NCI-H2107 treated with DMSO at 0.1 percent for 48 hours (cell line): ENCODE results near the gene AP1M1.
"Not testable (repeated sequence)": the region's sequence is repeated elsewhere in the genome, so short reads cannot be mapped to it uniquely, and the experiment has no call there.

ENCODE experiments used
- DNase-seq: peaks from one replicate; lab custom pipeline; 2025; ENCODE audit not compliant: unreplicated experiment; lab: John Stamatoyannopoulos, UW

AP1M1 gene

GRCh38 chr19:16261584-16262368 lies 64.1 kb downstream of the AP1M1 start:
- DNase-seq = no peak

DNA sequence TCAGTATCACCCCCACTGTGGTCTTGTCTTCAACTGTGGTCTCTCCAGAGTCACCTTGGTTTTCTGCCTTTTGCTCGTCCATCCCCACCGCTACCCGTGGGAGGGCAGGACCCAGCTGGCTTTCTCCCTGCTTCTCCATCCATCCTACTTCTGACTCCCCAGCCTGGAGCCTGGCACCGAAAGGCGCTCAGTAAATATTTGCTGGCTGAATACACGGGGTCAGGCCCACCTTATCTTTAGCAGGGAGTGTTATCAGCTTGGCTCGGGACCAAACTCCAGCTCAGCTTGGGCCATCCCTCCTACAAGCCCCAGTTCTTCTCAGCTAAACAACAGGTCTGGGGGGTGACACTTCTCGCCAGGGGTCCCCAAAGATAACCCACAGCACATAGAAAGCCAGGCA lies 64.9 kb downstream of the AP1M1 start:
- DNase-seq = no peak

DNA sequence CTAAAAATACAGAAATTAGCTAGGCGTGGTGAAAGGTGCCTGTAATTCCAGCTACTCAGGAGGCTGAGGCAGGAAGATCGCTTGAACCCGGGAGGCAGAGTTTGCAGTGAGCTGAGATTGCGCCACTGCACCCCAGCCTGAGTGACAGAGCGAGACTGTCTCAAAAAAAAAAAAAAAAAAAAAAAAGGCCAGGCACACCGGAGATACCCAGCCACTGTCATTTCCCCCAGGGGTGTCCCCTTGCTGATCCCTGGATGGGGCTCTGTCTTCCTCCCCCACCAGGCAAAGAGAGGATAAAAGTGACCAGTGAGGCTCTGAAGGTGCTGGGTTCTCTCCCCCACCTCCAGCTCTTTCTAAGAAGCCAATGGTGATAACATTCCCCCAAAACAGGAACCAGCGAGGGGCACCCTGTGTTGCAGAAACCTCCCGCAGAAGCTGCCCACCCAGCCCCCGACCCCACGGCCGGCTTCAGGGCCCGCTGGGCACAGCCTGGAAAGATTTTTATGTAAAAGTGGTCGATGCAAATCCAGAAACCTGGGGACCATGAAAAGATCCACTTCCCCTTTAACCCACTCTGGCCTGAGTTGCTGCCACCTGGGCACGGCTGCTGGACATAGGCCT lies 65.5 kb downstream of the AP1M1 start:
- no peak for DNase-seq

- no peak for DNase-seq
Measured at GRCh38 chr19:16265205-16265604, 67.5 kb downstream of the AP1M1 start.

- no peak for DNase-seq
Measured at GRCh38 chr19:16265890-16266585, 68.3 kb downstream of the AP1M1 start.

- no peak for DNase-seq
Measured at GRCh38 chr19:16266586-16266942, 68.9 kb downstream of the AP1M1 start.

DNA sequence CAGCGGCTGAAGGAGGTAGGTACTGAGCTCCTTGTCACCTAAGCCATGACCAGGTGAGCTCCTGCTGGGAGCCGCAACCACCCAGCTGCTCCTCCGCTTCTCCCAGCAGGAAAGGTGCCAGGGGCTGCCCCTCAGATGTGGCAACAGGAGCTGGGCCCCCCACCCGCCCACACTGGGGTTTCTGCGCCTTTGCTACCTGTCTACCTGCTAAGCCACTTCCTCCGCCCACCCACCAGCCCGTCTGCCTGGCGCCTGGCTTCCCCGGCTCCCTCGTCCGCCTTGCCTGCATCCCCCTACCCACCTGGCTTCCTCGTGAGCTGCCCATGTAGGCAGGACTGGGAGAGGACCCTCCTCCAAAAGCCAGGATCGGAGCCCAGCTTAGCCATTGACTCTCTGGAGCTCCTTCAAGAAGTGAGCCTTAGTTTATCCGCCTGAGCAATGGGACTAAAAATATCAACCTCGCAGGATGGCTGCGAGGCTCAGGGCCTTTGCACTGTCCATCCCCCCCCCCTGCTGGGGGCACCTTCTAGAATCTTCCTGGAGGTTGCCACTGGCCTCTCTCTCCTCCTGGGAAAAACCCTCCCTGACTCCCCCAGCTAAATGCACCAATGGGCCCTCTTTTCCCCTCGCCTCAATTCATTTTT lies 71.1 kb downstream of the AP1M1 start:
- no peak for DNase-seq

DNA sequence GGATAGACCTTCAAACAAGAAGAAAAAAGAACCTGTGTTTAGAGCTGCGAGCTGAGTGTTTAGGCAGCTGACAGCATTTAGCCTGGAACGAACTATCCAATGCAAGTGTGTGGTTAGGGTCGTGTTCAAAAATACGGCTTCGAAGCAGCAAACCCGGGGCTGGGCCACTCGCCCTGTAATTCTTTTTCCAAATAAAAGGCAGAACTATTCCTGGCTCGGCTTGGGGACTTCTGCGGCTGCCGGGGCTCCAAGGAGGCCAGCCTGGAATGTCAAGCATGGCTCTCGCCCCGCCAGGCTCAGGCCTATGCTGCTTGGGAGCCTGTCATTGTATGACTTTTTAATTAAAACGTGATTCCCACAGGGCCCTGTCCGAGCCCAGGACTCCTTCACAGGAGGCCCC lies 75.2 kb downstream of the AP1M1 start:
- no peak for DNase-seq

DNA sequence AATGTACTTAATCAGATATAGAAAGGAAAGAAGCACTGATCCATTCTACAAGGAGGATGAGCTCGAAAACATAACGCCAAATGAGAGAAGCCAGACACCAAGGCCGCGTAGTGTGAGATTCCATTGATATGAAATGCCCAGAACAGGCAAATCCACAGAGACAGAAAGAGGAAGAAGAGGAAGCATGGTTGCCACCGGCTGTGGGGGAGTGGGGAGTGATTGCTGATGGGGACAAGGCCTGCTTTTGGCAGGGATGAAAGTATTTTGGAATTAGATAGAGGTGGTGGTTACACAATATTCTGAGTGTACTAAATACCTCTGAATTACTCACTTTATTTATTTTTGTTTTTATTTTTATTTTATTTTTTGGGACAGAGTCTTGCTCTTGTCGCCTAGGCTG lies 76.7 kb downstream of the AP1M1 start:
- no peak for DNase-seq

DNA sequence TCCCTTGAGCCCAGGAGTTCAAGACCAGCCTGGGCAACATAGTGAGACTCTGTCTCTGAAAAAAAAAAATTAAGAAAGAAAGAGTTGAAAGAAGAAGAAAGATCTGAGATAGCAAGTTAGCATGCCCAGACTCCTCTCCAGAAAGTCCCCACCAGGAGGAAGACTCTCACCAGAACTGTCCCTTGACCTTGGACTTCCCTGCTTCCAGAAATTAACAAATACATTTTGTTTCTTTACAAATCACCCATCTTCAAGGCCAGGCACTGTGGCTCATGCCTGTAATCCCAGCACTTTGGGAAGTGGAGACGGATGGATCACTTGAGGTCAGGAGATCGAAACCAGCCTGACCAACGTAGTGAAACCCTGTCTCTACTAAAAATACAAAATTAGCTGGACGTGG lies 82.6 kb downstream of the AP1M1 start:
- no peak for DNase-seq

- no peak for DNase-seq
Measured at GRCh38 chr19:16281743-16282142, 84.0 kb downstream of the AP1M1 start.

DNA sequence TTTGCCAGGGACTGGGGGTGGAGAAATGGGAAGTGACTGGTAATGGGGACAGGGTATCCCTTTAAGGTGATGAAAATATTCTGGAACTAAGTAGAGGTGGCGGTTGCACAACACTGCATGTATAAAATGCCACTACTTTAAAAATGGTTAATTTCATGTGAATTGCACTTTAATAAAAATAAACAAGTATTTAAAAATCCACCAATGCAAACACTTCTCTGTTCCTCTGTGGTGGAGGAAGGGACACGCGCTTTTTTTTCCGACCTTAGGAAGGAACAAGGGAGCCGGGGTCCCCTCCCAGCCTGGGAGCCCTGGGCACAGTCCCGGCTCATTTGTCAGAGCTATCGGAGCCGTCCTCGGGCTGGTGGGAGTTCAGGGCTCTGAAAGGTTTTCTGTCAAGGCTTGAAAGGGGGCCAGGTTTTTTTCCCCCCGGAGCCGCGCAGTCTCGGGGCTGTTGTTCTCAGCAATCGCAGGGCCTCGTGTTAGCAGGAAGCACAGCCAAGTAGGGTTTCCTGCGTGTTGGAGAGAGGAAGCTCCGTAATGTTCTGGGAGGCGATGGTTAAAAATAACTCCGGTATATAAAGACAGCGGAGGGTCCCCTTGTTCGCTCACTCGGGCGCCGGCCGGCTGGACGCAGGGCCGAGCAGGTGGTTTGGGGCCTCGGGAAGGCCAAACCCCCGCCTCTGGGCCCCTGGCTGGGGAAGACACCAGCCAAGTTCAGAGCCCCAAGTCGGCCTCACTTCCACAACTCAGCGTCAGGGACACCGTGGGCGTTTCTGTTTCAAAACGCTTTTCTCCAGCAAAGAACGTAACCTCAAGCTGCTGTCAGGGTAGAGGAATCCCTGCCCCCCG lies 85.7 kb downstream of the AP1M1 start:
- DNase-seq = no peak

- DNase-seq = no peak
Measured at GRCh38 chr19:16284505-16284904, 86.8 kb downstream of the AP1M1 start.

DNA sequence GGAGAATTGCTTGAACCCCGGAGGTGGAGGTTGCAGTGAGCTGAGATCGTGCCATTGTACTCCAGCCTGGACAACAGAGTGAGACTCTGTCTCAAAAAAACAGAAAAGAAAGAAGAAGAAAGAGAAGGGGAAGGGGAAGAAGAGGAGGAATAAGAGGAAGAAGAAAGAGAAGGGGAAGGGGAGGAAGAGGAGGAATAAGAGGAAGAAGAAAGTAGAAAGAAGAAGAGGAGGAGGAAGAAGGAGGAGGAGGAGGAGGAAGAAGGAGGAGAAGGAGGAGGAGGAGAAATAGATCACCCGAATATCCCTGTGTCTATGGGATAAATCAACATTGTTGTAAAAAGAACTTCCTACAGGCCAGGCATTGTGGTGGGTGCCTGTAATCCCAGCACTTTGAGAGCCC lies 87.4 kb downstream of the AP1M1 start:
- DNase-seq = not testable (repeated sequence)

DNA sequence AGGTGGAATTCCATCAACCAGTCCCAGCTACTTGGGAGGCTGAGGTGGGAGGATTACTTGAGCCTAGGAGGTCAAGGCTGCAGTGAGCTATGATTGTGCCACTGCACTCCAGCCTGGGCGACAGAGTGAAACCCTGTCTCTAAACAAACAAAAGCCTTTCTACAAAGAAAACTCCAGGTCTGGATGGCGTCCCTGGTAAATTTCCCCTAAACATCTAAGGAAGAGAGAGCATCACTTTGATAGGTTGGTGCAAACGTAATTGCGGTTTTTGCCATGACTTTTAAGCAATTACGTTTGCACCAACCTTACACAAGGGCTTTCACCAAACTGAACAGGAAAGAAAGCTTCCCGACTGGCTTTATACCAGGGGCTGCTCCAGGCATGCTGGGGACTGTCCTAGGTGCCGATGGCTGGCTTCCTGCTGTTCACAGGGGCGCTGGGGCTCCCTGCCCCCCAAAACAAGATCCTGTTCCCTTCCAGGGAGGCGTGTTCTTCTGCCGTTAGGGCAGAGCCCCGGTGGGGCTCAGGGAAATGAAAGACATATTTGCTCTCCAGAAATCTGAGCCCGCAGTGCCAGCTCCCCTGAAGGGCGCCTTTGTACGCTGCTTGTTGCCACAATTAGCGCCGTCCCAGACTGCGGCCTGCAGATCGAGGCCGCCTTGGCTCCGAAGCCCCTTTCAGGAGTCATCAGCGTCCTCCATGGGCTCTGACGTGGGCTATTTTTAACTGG lies 88.2 kb downstream of the AP1M1 start:
- DNase-seq = peak; percentile 97

DNA sequence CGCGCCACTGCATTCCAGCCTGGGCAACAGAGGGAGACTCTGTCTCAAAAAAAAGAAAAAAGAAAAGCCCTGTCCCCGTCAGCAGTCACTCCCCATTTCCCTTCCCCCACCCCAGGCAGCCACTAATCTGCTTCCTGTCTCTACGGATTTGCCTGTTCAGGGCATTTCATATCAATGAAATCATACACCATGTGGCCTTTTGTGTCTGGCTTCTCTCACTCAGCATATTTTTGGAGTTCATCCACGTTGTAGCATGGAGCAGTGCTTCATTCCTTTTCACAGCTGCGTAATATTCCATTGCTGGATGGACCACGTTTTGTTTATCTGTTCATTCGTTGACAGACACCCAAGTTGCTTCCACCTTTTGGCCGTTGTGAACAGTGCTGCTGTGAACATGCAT lies 90.8 kb downstream of the AP1M1 start:
- no peak for DNase-seq

DNA sequence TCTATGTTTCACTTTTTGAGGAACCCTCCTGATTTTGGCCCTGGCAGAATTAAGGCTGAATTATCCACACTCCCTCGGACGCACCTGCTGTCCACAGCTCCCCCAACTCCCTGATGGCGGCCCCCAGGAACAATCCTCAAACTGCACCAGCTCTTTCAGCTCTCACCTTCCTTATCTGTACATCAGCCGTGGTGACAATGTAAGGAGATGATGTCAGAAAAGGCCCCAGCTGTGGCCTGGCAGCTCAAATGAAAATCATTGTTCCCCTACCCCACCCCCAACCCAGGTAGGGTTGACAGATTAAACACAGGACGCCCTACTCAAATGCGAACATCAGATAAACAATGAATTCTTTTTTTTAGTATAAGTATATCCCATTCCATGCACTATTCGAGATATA lies 91.9 kb downstream of the AP1M1 start:
- no peak for DNase-seq

- DNase-seq = no peak
Measured at GRCh38 chr19:16290692-16291091, 93.0 kb downstream of the AP1M1 start.

DNA sequence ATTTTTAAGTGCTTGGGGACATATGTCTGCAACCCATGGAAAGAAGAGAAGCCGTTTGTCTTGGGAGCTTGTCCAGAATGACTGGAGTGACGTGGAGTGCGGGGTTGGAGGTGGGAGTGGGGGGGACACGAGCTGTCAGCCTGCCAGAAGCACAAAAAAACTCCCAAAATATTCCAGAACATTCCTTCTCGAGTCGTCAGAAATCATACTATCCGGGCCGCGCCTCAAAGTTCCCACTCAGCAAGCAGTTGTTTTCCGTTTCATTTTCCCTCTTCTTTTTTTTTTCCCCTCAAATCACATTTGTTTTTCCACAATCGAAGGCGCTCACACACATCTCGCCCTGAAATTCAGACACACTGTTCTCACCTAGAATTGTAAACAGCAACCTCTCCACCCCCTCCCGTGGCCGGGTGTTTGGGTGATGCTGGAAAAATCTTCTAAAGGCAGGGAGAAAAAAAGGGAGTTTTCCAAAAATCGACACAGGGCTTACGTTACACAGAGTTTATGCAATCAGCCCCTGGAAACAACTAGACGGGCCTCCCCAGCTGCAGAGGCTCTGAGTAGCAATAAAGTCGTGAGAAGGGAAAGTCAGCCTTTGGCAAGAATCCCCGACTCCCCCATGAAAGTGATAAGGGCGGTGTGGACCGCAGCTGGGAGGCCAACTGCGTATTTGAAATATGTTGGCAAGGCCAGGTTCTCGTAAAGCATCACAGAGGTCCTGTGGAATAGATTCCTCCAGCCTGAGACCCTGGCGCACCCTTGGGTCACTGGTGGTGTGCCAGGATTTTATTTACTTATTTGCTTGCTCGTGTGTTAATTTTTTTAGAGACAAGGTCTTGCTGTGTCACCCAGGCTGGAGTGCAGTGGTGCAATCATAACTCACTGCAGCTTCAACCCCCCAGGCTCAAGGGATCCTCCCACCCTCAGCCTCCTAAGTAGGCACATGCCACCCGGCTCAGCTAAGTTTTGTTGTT lies 95.7 kb downstream of the AP1M1 start:
- DNase-seq = peak; percentile 19
